Measurements from ENCODE around the gene CCDC83.

CCDC83 gene

DNA sequence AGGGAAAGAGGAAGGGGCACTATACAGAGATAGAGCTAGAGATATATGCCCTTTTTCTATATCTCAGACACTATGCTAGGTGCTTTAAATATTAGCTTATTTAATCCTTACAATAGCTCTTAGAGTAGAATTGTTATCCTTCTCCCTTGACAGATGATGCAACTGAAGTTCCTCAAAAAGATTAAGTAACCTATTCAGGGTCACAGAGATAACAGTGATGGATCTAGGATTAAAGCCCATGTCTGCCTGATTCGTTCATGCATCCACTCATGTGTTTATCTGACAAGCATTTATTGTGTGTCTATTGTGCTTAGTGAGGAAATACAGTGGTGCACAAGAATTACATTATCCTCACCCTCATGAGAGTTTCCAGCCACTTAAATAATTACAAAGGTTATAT is 8.7 kb downstream of the CCDC83 start:
- no peak overlapping the region for H3K27ac ChIP-seq
- no peaks in the 10 kb centered on the region for H3K36me3 ChIP-seq
- no peak for TF ChIP-seq Cebpa-rat (IDR thresholded peaks at IDR 0.05)
- no peaks in the 10 kb centered on the region for H3K27me3 ChIP-seq
- H3K4me2 ChIP-seq: no peak overlapping the region
- H3K9ac ChIP-seq: no peak overlapping the region
- peaks cover 0 to 6% (median 0%) of the 10 kb centered on the region in 11 experiments; a peak in 1 of 22 replicates for H3K9me3 ChIP-seq (replicated peaks in 1 of 11)
- no peaks in the 10 kb centered on the region for H3K4me1 ChIP-seq
- no peak overlapping the region for H3K4me3 ChIP-seq
- H4K20me1 ChIP-seq: no peaks in the 10 kb centered on the region

DNA sequence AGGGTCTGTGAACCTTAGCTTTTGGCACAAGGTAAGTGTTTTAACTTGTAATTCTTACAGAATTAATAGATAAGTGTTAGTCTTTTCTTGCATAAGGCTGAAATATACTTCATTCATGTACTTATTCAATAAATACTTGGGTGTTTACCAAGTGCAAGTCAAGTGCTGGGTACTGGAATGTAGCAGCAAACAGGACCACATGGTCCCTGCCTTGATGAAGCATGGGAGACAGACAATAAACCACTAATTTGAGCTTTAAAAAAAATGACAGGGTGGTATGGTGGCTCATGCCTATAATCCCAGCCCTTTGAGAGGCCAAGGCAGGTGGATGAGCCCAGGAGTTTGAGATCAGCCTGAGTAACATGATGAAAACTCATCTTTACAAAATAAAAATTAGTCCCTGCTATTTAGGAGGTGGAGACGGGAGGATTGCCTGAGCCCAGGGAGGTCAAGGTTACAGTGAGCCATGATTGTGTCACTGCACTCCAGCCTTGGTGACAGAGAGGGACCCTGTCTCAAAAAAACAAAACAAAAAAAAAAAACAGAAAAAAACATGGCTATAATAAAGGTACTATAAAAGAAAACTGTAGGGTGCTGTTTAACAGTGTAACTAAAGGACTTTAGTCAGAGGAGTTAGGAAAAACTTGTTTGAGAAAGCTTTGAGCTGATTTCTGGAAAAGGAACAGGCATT is 11.1 kb downstream of the CCDC83 start:
- no peak overlapping the region for H3K4me3 ChIP-seq
- TF ChIP-seq Cebpa-rat (IDR thresholded peaks at IDR 0.05): no peak
- H3K36me3 ChIP-seq: no peaks in the 10 kb centered on the region
- no peaks in the 10 kb centered on the region for H3K9me3 ChIP-seq (replicated peaks in 1 of 11)
- no peaks in the 10 kb centered on the region for H3K4me1 ChIP-seq
- H4K20me1 ChIP-seq: no peaks in the 10 kb centered on the region
- H3K27ac ChIP-seq: no peak overlapping the region
- no peaks in the 10 kb centered on the region for H3K27me3 ChIP-seq
- no peak overlapping the region for H3K4me2 ChIP-seq
- H3K9ac ChIP-seq: no peak overlapping the region

DNA sequence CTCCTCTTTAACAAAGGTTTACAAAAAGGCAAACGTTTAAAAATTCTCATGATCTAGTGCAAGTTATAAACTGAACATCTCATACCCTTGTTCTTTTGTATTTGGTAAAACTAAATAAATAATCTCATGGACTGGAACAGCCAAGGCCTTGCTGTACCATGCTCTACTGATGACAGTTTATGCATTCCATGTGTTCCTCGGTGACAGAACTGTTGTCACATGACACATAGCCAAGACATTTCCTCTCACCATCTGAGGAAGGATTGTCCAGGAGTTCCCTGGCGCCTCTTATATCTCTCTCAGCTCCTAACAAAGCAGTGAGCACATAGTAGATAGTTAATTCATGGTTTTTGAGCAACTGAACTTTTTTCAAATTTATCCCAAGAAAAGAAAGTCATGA is 12.6 kb downstream of the CCDC83 start:
- no peak overlapping the region for H3K4me3 ChIP-seq
- H3K4me1 ChIP-seq: no peaks in the 10 kb centered on the region
- no peak for TF ChIP-seq Cebpa-rat (IDR thresholded peaks at IDR 0.05)
- no peak overlapping the region for H3K27ac ChIP-seq
- no peaks in the 10 kb centered on the region for H3K36me3 ChIP-seq
- H3K27me3 ChIP-seq: no peaks in the 10 kb centered on the region
- no peak overlapping the region for H3K4me2 ChIP-seq
- H3K9ac ChIP-seq: no peak overlapping the region
- no peaks in the 10 kb centered on the region for H4K20me1 ChIP-seq
- H3K9me3 ChIP-seq (replicated peaks in 1 of 11): no peaks in the 10 kb centered on the region

DNA sequence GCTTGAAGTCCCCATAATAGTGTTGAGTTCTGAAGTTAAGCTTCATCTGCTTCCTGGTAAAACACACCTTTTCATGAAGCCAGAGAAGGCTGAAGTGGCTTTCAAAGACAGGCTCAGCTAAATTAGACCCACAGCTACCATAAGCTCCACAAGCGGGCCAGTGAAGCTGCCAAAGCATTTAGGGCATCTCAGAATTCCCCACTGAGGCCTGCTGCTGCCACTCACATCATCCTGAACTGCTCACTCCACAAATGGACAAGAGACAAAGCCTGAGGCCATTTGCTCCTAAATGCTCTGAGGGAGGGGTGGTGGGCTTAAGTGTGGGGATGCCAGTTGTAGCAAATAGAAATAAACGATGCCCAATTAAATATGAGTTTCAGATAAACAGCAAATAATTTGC is 14.6 kb downstream of the CCDC83 start:
- no peak overlapping the region for H3K27ac ChIP-seq
- H3K9me3 ChIP-seq (replicated peaks in 1 of 11): no peaks in the 10 kb centered on the region
- H3K9ac ChIP-seq: no peak overlapping the region
- H3K4me2 ChIP-seq: no peak overlapping the region
- H3K27me3 ChIP-seq: no peaks in the 10 kb centered on the region
- no peaks in the 10 kb centered on the region for H3K4me1 ChIP-seq
- H3K36me3 ChIP-seq: no peaks in the 10 kb centered on the region
- no peak for TF ChIP-seq Cebpa-rat (IDR thresholded peaks at IDR 0.05)
- H3K4me3 ChIP-seq: no peak overlapping the region
- no peaks in the 10 kb centered on the region for H4K20me1 ChIP-seq

DNA sequence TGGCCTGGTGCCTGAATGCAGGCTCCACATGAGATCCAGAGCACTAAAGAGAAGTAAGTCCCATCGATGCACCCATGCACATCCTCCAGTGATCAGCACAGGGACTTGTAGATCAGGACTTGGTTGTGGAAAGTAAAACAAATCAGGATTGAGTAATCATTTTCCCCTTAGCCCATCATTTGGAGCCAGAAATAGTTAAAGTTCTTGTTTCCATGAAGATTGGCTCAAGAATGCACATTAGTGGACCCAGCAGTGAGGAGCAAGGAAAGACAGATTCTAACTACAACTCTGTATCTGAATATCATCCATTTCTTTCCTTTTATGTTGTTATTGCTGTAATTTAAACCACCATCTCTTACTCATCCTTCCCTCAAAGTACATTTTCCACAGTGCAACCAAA is 19.1 kb downstream of the CCDC83 start:
- H3K4me1 ChIP-seq: no peaks in the 10 kb centered on the region
- H4K20me1 ChIP-seq: no peaks in the 10 kb centered on the region
- no peak overlapping the region for H3K4me2 ChIP-seq
- H3K4me3 ChIP-seq: no peak overlapping the region
- H3K27me3 ChIP-seq: no peaks in the 10 kb centered on the region
- no peak for TF ChIP-seq Cebpa-rat (IDR thresholded peaks at IDR 0.05)
- no peaks in the 10 kb centered on the region for H3K9me3 ChIP-seq (replicated peaks in 1 of 11)
- no peaks in the 10 kb centered on the region for H3K36me3 ChIP-seq
- no peak overlapping the region for H3K27ac ChIP-seq
- H3K9ac ChIP-seq: no peak overlapping the region

DNA sequence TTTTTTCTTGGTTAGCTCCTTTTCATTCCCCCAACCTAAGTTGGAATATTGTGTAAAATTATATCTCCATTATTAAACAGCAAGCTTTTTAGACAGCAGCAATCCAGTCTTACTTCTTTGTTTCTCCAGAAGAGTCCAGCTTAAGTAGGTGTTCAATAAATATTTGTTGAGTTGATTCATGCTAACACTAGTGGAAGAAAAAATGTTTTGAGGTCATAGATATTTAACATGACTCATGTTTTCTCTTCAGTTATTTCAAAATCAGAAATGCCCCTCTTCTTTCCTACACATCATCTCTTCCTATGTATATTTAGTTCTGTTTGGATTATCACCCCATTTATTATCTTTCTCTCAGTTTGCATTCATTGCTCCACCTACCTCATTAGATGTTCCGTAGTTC is 20.3 kb downstream of the CCDC83 start:
- H3K9me3 ChIP-seq (replicated peaks in 1 of 11): no peaks in the 10 kb centered on the region
- H3K27me3 ChIP-seq: no peaks in the 10 kb centered on the region
- no peak overlapping the region for H3K4me2 ChIP-seq
- H3K36me3 ChIP-seq: no peaks in the 10 kb centered on the region
- no peak overlapping the region for H3K9ac ChIP-seq
- no peaks in the 10 kb centered on the region for H4K20me1 ChIP-seq
- H3K27ac ChIP-seq: no peak overlapping the region
- no peak overlapping the region for H3K4me3 ChIP-seq
- no peak for TF ChIP-seq Cebpa-rat (IDR thresholded peaks at IDR 0.05)
- H3K4me1 ChIP-seq: no peaks in the 10 kb centered on the region

DNA sequence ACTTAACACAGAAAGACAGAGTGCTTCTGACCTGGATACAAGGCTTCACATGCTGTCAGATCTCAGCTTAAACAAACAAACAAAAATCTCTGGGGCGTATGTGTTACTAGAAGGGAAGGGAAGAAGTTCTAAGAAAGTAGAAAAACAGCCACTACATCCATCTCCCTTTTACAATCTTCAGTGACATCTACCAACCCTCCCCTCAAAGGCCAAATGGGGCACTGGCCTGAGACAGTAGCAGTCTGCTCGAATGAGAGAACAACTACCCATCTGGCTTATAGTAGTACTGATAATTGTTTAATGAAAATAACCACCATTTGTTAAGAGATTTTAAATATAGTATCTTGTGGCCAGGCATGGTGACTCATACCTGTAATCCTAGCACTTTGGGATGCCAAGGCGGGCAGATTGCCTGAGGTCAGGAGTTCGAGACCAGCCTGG is 29.4 kb downstream of the CCDC83 start:
- H4K20me1 ChIP-seq: no peaks in the 10 kb centered on the region
- H3K4me2 ChIP-seq: peak overlapping the region in 4 of 11 experiments; percentile 3 to 27 (median 14); a peak in 2 of 22 replicates
- no peak overlapping the region for H3K4me3 ChIP-seq
- peaks cover 0 to 8% (median 0%) of the 10 kb centered on the region in 10 experiments; a peak in 6 of 20 replicates for H3K4me1 ChIP-seq
- H3K27ac ChIP-seq: no peak overlapping the region
- H3K36me3 ChIP-seq: no peaks in the 10 kb centered on the region
- no peaks in the 10 kb centered on the region for H3K9me3 ChIP-seq (replicated peaks in 1 of 11)
- H3K27me3 ChIP-seq: no peaks in the 10 kb centered on the region
- H3K9ac ChIP-seq: no peak overlapping the region
- TF ChIP-seq Cebpa-rat (IDR thresholded peaks at IDR 0.05): no peak

DNA sequence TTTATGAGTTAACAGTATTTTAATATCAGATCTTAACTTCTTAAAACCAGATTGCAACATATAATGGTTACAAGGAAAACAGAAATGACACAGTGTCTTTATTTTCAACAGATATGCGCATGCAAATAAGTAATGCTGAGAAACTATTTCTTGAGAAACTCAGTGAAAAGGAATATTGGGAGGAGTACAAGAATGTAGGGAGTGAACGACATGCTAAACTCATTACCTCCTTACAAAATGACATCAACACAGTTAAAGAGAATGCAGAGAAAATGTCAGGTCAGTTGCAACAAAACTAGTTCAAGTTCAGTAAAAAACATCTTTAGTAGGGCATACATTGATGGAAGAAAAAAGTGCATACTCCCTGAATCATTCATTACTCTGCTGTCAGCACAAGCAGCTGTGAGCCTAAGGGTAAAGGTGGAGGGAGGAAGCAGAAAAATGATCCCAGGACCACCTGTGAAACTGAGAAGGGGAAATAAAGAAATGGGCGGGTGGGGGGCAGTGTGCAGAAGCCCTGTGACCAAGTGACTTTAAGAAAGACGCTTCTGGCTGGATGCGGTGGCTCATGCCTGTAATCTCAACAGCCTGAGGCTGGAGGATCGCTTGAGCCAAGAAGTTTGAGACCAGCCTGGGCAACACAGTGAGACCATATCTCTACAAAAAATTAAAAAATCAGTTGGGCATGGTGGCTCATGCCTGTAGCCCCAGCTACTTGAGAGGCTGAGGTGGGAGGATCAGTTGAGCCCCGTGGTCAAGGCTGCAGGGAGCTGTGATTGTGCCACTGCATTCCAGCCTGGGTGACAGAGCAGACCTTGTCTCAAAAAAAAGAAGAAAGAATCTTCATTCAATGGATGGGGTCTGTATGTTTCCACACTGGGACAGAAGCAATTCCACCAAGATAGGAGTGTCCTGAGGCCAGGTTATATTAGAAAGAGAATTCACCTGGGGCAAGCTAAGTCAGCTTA is 31.2 kb downstream of the CCDC83 start:
- no peaks in the 10 kb centered on the region for H4K20me1 ChIP-seq
- H3K27ac ChIP-seq: no peak overlapping the region
- TF ChIP-seq Cebpa-rat (IDR thresholded peaks at IDR 0.05): no peak
- no peaks in the 10 kb centered on the region for H3K36me3 ChIP-seq
- H3K27me3 ChIP-seq: no peaks in the 10 kb centered on the region
- H3K9ac ChIP-seq: no peak overlapping the region
- H3K4me2 ChIP-seq: no peak overlapping the region
- peaks cover 0 to 8% (median 0%) of the 10 kb centered on the region in 10 experiments; a peak in 6 of 20 replicates for H3K4me1 ChIP-seq
- no peaks in the 10 kb centered on the region for H3K9me3 ChIP-seq (replicated peaks in 1 of 11)
- no peak overlapping the region for H3K4me3 ChIP-seq

DNA sequence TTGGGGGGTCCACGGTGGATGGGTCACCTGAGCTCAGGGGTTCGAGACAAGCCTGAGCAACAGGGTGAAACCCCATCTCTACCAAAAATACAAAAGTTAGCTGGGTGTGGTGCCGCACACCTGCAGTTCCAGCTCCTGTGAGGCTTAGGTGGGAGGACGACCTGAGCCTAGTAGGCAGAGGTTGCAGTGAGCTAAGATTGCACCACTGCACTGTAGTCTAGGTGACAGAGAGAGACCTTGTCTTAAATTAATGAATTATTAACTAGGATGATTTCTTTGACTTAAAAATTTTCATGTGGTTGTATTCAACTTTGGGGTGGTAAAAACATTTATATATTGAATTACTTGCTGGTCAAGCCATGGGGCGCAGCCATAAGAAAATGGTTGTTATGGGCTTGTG is 33.9 kb downstream of the CCDC83 start:
- no peak for TF ChIP-seq Cebpa-rat (IDR thresholded peaks at IDR 0.05)
- H3K27ac ChIP-seq: no peak overlapping the region

More for the DNA sequence above, 33.9 kb downstream of the CCDC83 start:
- no peaks in the 10 kb centered on the region for H3K27me3 ChIP-seq
- H3K36me3 ChIP-seq: no peaks in the 10 kb centered on the region
- no peak overlapping the region for H3K4me3 ChIP-seq
- H3K4me1 ChIP-seq: peaks cover 0 to 8% (median 0%) of the 10 kb centered on the region in 10 experiments; a peak in 6 of 20 replicates
- no peaks in the 10 kb centered on the region for H3K9me3 ChIP-seq (replicated peaks in 1 of 11)
- no peak overlapping the region for H3K4me2 ChIP-seq
- no peak overlapping the region for H3K9ac ChIP-seq
- no peaks in the 10 kb centered on the region for H4K20me1 ChIP-seq

Data from BLaER1 treated with 17β-estradiol and CSF1 and Interleukin-3, amounts not matched to agents 10 nM and 100 nM (cell line).